ENCODE measurements around the gene HDAC9.

DNA sequence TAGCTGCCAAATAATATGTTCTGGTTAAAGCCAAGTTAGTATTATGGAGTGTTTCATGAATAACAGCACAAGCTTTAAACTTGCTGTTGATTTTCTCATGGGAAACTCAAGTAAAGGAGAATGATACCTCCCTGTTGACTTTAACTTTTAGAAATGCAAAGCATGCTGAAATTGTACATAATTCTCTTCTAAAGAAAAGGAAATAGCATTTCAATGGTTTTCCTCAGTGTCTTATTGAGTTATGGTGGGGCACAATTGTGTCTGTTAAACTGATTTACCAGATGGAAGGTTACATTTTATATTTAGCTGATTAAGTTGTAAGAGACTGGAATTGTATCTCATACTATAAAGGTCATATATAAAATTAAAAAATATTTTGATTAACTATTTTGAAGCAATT, 119.3 kb downstream of the HDAC9 start:
- TF ChIP-seq CTCF (conservative IDR thresholded peaks at IDR 0.05; ENCODE audit: low read depth, low read length): no peak
- TF ChIP-seq EZH2 (IDR thresholded peaks at IDR 0.05; ENCODE audit: borderline replicate concordance, low read depth, low read length, poor library complexity, severe bottlenecking): no peak
